ENCODE results near the gene NPR2.

NPR2 gene

DNA sequence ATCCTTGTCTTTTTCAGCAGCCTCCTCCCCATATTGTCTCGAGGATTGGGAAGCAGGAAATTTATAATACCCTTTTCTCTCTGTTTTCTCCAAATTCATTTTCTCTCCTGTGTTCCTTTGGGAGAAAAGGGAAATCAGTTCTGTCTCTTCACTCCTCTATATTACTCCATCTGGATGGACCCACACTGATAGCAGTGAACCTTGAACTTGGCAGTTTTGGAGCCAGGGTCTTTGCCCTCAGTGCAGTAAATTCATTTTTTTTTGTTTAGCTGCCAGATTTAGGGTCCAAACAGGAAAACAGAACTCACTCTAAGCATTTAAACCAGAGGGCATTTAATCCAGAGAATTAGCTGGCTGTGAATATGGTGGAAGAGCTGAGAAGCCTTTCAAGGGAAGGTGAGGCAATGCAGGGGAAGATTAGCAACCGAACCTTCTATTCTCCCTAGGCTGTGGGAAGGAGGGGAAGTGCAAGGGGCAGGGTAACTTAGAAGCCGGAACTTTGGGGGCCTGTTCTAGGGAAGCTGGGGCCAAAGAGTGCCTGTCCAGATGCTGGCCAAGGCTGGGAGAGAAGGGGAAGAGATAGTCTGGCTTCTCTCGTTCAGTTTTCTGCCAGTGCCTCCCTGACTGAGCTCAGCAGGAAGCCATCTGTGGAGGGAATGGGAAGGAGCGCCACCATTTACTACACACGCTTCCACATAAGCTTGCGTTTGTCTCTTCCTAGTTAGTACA is 16.3 kb upstream of the NPR2 start:
- Histone ChIP-seq H3K9me2 (replicated peaks; ENCODE audit: low read depth, low read length) (no peaks in the 10 kb centered on the region), H4K20me1 (ENCODE audit: insufficient read depth, low read length, poor library complexity, severe bottlenecking) (no peaks in the 10 kb centered on the region), H3F3A (ENCODE audit: low read depth) (no peaks in the 10 kb centered on the region), H3K4me1 (ENCODE audit: insufficient read depth, low read length, poor library complexity, severe bottlenecking) (no peaks in the 10 kb centered on the region), H3K9me3 (ENCODE audit: insufficient read depth, low read depth, low read length) (no peaks in the 10 kb centered on the region), H3K27me3 (ENCODE audit: insufficient read depth, low read length, poor library complexity, severe bottlenecking) (no peaks in the 10 kb centered on the region), H3K79me2 (ENCODE audit: insufficient read depth, low read length) (peaks cover 13% of the 10 kb centered on the region), H3K4me2 (ENCODE audit: low read depth, low read length, poor library complexity, severe bottlenecking) (no peak overlapping the region), H2AFZ (ENCODE audit: low read length) (no peak overlapping the region), H3K36me3 (ENCODE audit: insufficient read depth, low read length) (no peaks in the 10 kb centered on the region), H3K9ac (ENCODE audit: low read depth, low read length, poor library complexity, severe bottlenecking) (no peak overlapping the region), H3K4me3 (ENCODE audit: low read length, poor library complexity, severe bottlenecking) (no peak overlapping the region)
- TF ChIP-seq CTCF (conservative IDR thresholded peaks at IDR 0.05; ENCODE audit: low read length) (no peak), EZH2phosphoT487 (IDR thresholded peaks at IDR 0.05; ENCODE audit: borderline replicate concordance) (no peak)

DNA sequence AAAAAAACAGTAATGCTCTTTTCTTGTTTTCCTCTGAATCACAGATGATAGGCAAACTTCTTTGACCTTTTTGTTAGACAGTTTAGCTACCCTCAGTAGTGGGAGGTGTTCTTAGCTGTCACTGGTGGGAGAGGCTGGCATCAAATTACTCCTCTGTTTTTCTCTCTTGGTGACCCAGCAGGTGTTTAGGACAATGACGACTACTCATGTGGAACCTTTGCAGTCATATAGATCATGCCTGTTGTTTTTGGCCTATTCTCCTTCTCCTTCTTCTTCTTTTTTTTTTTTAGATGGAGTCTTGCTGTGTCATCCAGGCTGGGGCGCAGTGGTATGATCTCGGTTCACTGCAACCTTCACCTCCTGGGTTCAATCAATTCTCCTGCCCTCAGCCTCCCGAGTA is 15.4 kb upstream of the NPR2 start:
- Histone ChIP-seq H3K9me2 (replicated peaks; ENCODE audit: low read depth, low read length) (no peaks in the 10 kb centered on the region), H3K9ac (ENCODE audit: low read depth, low read length, poor library complexity, severe bottlenecking) (no peak overlapping the region), H2AFZ (ENCODE audit: low read length) (no peak overlapping the region), H3K36me3 (ENCODE audit: insufficient read depth, low read length) (no peaks in the 10 kb centered on the region), H3K79me2 (ENCODE audit: insufficient read depth, low read length) (peaks cover 4% of the 10 kb centered on the region; the same call in 1 of the 2 replicates), H3K4me1 (ENCODE audit: insufficient read depth, low read length, poor library complexity, severe bottlenecking) (no peaks in the 10 kb centered on the region), H3K27me3 (ENCODE audit: insufficient read depth, low read length, poor library complexity, severe bottlenecking) (no peaks in the 10 kb centered on the region), H3K4me3 (ENCODE audit: low read length, poor library complexity, severe bottlenecking) (no peak overlapping the region), H3K4me2 (ENCODE audit: low read depth, low read length, poor library complexity, severe bottlenecking) (no peak overlapping the region), H3K9me3 (ENCODE audit: insufficient read depth, low read depth, low read length) (no peaks in the 10 kb centered on the region), H3F3A (ENCODE audit: low read depth) (no peaks in the 10 kb centered on the region), H4K20me1 (ENCODE audit: insufficient read depth, low read length, poor library complexity, severe bottlenecking) (no peaks in the 10 kb centered on the region)
- TF ChIP-seq CTCF (conservative IDR thresholded peaks at IDR 0.05; ENCODE audit: low read length) (no peak), EZH2phosphoT487 (IDR thresholded peaks at IDR 0.05; ENCODE audit: borderline replicate concordance) (no peak)

DNA sequence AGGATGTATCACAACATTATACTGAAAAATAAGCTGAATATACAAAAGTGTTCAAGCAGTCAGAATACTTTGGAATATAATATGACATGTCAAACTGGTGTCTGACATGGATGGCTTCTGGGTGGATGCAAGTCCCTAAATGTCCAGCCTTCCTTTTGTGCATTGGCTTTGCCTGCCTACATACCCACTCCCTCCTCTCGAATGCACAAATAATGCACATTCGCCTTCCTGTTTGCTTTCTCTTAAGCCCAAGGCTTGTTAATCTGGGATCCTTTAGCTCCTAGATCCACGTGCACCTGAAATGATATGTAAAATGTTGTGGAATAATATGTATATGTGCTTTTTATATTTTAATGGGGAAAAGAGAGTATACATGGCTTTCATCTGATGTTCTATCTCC is 12.9 kb upstream of the NPR2 start:
- Histone ChIP-seq H3K27me3 (ENCODE audit: insufficient read depth, low read length, poor library complexity, severe bottlenecking) (no peaks in the 10 kb centered on the region), H3F3A (ENCODE audit: low read depth) (no peaks in the 10 kb centered on the region), H3K9me3 (ENCODE audit: insufficient read depth, low read depth, low read length) (no peaks in the 10 kb centered on the region), H3K4me1 (ENCODE audit: insufficient read depth, low read length, poor library complexity, severe bottlenecking) (no peaks in the 10 kb centered on the region), H3K9me2 (replicated peaks; ENCODE audit: low read depth, low read length) (no peaks in the 10 kb centered on the region), H2AFZ (ENCODE audit: low read length) (no peak overlapping the region), H3K79me2 (ENCODE audit: insufficient read depth, low read length) (peaks cover 2% of the 10 kb centered on the region; the same call in 1 of the 2 replicates), H3K4me3 (ENCODE audit: low read length, poor library complexity, severe bottlenecking) (no peak overlapping the region), H4K20me1 (ENCODE audit: insufficient read depth, low read length, poor library complexity, severe bottlenecking) (no peaks in the 10 kb centered on the region), H3K36me3 (ENCODE audit: insufficient read depth, low read length) (peaks cover 3% of the 10 kb centered on the region; the same call in 1 of the 2 replicates), H3K4me2 (ENCODE audit: low read depth, low read length, poor library complexity, severe bottlenecking) (no peak overlapping the region), H3K9ac (ENCODE audit: low read depth, low read length, poor library complexity, severe bottlenecking) (no peak overlapping the region)
- no peak for TF ChIP-seq CTCF (conservative IDR thresholded peaks at IDR 0.05; ENCODE audit: low read length)
- no peak for TF ChIP-seq EZH2phosphoT487 (IDR thresholded peaks at IDR 0.05; ENCODE audit: borderline replicate concordance)

Data from Loucy (cell line).